ENCODE results near the gene ATP10A. TPM values are rescaled to one million over a fixed set of nuclear protein-coding genes. Genes with fewer than 3 reads are reported as not detected.

The ATP10A gene
- total RNA-seq, 2 experiments from 2014 or later: 0.06 TPM; not detected in 1

DNA sequence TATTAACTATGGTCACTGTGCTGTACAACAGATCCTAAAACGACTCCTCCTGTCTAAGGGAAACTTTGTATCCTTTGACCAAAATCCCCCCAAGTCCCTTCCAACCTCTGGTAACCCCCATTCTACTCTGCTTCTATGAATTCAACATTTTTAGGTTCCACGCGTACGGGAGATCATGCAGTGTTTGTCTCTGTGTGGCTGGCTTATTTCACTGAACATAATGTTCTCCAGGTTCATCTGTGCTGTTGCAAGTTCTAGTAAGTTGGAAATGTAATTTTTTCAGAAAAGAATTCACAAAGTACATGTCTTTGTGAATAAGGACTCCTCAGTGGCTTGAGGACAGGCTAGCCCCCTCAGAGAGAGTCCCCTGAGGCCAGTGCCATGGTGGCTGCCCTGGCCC, 66.1 kb downstream of the ATP10A start:
- BruUV-seq (replicated peaks): no TSS peak
- CTCF ChIA-PET (ENCODE audit: unreplicated experiment): no interaction called here
- H3K4me1 ChIP-seq (ENCODE audit: insufficient read depth, low read length, poor library complexity, severe bottlenecking): peaks cover 75% of the 10 kb centered on the region

GRCh38 chr15:25796395-25796794, 66.7 kb downstream of the ATP10A start:
- H3K4me1 ChIP-seq (ENCODE audit: insufficient read depth, low read length, poor library complexity, severe bottlenecking): peaks cover 70% of the 10 kb centered on the region
- CTCF ChIA-PET (ENCODE audit: unreplicated experiment): interaction anchor here (1.0 kb wide), 1 partner anchor 13 kb away, joined by 3 read pairs; no protein-coding TSS in a partner anchor

More for the DNA sequence above, 66.1 kb downstream of the ATP10A start:
- Histone ChIP-seq H3K27ac (ENCODE audit: low read depth, low read length, poor library complexity, severe bottlenecking) (no peak overlapping the region), H3K79me2 (ENCODE audit: insufficient read depth, low read depth, low read length) (no peaks in the 10 kb centered on the region), H3K9me2 (ENCODE audit: insufficient read depth, low read length) (no peaks in the 10 kb centered on the region), H3K9me3 (ENCODE audit: low read length) (no peaks in the 10 kb centered on the region), H2AFZ (ENCODE audit: low read length) (no peak overlapping the region), H3K36me3 (ENCODE audit: insufficient read depth, low read length) (no peaks in the 10 kb centered on the region), H3K4me2 (ENCODE audit: low read length) (no peak overlapping the region), H4K20me1 (ENCODE audit: insufficient read depth, low read length) (no peaks in the 10 kb centered on the region), H3K4me3 (ENCODE audit: low read depth, low read length, poor library complexity, severe bottlenecking) (no peak overlapping the region)
- no peak for DNase-seq (ENCODE audit: low spot score)
- POLR2A ChIA-PET: interaction anchor here (0.7 to 1.0 kb wide), 2 partner anchors 10 to 1421 kb away, joined by 3 to 5 read pairs; no protein-coding TSS in a partner anchor
- no peak for TF ChIP-seq EZH2phosphoT487 (IDR thresholded peaks at IDR 0.05; ENCODE audit: borderline replicate concordance, low read depth, low read length)
- TF ChIP-seq, protein P1, sequence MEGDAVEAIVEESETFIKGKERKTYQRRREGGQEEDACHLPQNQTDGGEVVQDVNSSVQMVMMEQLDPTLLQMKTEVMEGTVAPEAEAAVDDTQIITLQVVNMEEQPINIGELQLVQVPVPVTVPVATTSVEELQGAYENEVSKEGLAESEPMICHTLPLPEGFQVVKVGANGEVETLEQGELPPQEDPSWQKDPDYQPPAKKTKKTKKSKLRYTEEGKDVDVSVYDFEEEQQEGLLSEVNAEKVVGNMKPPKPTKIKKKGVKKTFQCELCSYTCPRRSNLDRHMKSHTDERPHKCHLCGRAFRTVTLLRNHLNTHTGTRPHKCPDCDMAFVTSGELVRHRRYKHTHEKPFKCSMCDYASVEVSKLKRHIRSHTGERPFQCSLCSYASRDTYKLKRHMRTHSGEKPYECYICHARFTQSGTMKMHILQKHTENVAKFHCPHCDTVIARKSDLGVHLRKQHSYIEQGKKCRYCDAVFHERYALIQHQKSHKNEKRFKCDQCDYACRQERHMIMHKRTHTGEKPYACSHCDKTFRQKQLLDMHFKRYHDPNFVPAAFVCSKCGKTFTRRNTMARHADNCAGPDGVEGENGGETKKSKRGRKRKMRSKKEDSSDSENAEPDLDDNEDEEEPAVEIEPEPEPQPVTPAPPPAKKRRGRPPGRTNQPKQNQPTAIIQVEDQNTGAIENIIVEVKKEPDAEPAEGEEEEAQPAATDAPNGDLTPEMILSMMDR (conservative IDR thresholded peaks at IDR 0.05; ENCODE audit: low read length): no peak
- intact Hi-C loops (cut with micrococcal nuclease; ENCODE audit: unreplicated experiment): no loop called here

GRCh38 chr15:25795712-25796111, 67.4 kb downstream of the ATP10A start:
- DNase-seq (ENCODE audit: low spot score): peak; percentile 70
- Histone ChIP-seq H3K9me3 (ENCODE audit: low read length) (no peaks in the 10 kb centered on the region), H3K79me2 (ENCODE audit: insufficient read depth, low read depth, low read length) (no peaks in the 10 kb centered on the region), H3K4me1 (ENCODE audit: insufficient read depth, low read length, poor library complexity, severe bottlenecking) (peaks cover 69% of the 10 kb centered on the region), H3K36me3 (ENCODE audit: insufficient read depth, low read length) (no peaks in the 10 kb centered on the region), H2AFZ (ENCODE audit: low read length) (peak overlapping the region; percentile 66; the same call in 1 of the 2 replicates), H3K27ac (ENCODE audit: low read depth, low read length, poor library complexity, severe bottlenecking) (peak overlapping the region; percentile 23), H3K4me2 (ENCODE audit: low read length) (peak overlapping the region; percentile 51), H4K20me1 (ENCODE audit: insufficient read depth, low read length) (no peaks in the 10 kb centered on the region), H3K4me3 (ENCODE audit: low read depth, low read length, poor library complexity, severe bottlenecking) (peak overlapping the region; percentile 24), H3K9me2 (ENCODE audit: insufficient read depth, low read length) (no peaks in the 10 kb centered on the region)
- POLR2A ChIA-PET: interaction anchor here (0.5 to 1.5 kb wide), 5 partner anchors 11 to 58 kb away, joined by 3 to 4 read pairs (median 3); no protein-coding TSS in a partner anchor
- TF ChIP-seq EZH2phosphoT487 (IDR thresholded peaks at IDR 0.05; ENCODE audit: borderline replicate concordance, low read depth, low read length): no peak
- TF ChIP-seq, protein P1 (conservative IDR thresholded peaks at IDR 0.05; ENCODE audit: low read length): no peak
- BruUV-seq (replicated peaks): no TSS peak
- intact Hi-C loops (cut with micrococcal nuclease; ENCODE audit: unreplicated experiment): no loop called here
- CTCF ChIA-PET (ENCODE audit: unreplicated experiment): interaction anchor here (1.0 kb wide), 1 partner anchor 12 kb away, joined by 3 read pairs; no protein-coding TSS in a partner anchor

More at GRCh38 chr15:25796395-25796794, 66.7 kb downstream of the ATP10A start:
- Histone ChIP-seq H3K79me2 (ENCODE audit: insufficient read depth, low read depth, low read length) (no peaks in the 10 kb centered on the region), H4K20me1 (ENCODE audit: insufficient read depth, low read length) (no peaks in the 10 kb centered on the region), H3K4me2 (ENCODE audit: low read length) (no peak overlapping the region), H2AFZ (ENCODE audit: low read length) (no peak overlapping the region), H3K9me2 (ENCODE audit: insufficient read depth, low read length) (no peaks in the 10 kb centered on the region), H3K9me3 (ENCODE audit: low read length) (no peaks in the 10 kb centered on the region), H3K36me3 (ENCODE audit: insufficient read depth, low read length) (no peaks in the 10 kb centered on the region), H3K4me3 (ENCODE audit: low read depth, low read length, poor library complexity, severe bottlenecking) (no peak overlapping the region), H3K27ac (ENCODE audit: low read depth, low read length, poor library complexity, severe bottlenecking) (no peak overlapping the region)
- intact Hi-C loops (cut with micrococcal nuclease; ENCODE audit: unreplicated experiment): no loop called here
- no peak for DNase-seq (ENCODE audit: low spot score)
- no TSS peak for BruUV-seq (replicated peaks)
- TF ChIP-seq, protein P1 (conservative IDR thresholded peaks at IDR 0.05; ENCODE audit: low read length): no peak
- TF ChIP-seq EZH2phosphoT487 (IDR thresholded peaks at IDR 0.05; ENCODE audit: borderline replicate concordance, low read depth, low read length): no peak
- POLR2A ChIA-PET: interaction anchor here (0.9 to 1.3 kb wide), 3 partner anchors 10 to 56 kb away, joined by 3 to 5 read pairs (median 4); no protein-coding TSS in a partner anchor
